ENCODE measurements around the gene RGS8. TPM values are rescaled to one million over a fixed set of nuclear protein-coding genes. Genes with fewer than 3 reads are reported as not detected.

Gene RGS8
- not detected for polyA plus RNA-seq (2013)

GRCh38 chr1:182684116-182684828, at the start of gene RGS8:
Gene RGS8 (minus strand): TSS chr1:182684587. CDS start chr1:182669649, 14,938 bp downstream.
- Histone ChIP-seq H3K4me1 (ENCODE audit: control extremely low read depth in 1 of 4, control insufficient read depth in 4 of 4, insufficient read depth in 4 of 4, low read length in 3 of 4) (no peaks in the 10 kb centered on the region), H3K27me3 (replicated peaks in 2 of 5; ENCODE audit: control insufficient read depth in 4 of 5, insufficient read depth in 5 of 5, low read length in 4 of 5) (peaks cover 11 to 53% (median 37%) of the 10 kb centered on the region in 5 experiments), H3K27ac (ENCODE audit: insufficient read depth in 1 of 2, low read depth in 1 of 2, low read length in 2 of 2, poor library complexity in 1 of 2, severe bottlenecking in 2 of 2) (no peak within 1 kb of the TSS), H3K9me3 (ENCODE audit: control extremely low read depth in 1 of 5, control insufficient read depth in 4 of 5, insufficient read depth in 2 of 5, low read depth in 1 of 5, low read length in 4 of 5) (no peaks in the 10 kb centered on the region), H3K4me3 (ENCODE audit: control insufficient read depth in 1 of 7, extremely low read depth in 1 of 7, insufficient read depth in 4 of 7, low read depth in 2 of 7, low read length in 6 of 7) (no peak within 1 kb of the TSS), H3K36me3 (ENCODE audit: control insufficient read depth in 4 of 4, insufficient read depth in 4 of 4, low read length in 3 of 4) (no peaks in the 10 kb centered on the region)
- 31% methylated on average over 6 of the region's 19 CpGs for WGBS (ENCODE audit: insufficient coverage)
- CTCF ChIA-PET: interaction anchor here (1.1 kb wide), 1 partner anchor 81 kb away, joined by 3 read pairs; no protein-coding TSS in a partner anchor
- DNase-seq: no peak
- POLR2A ChIA-PET: no interaction called here

GRCh38 chr1:182731852-182732575, 47.6 kb upstream of the RGS8 start:
- H3K4me3 ChIP-seq (ENCODE audit: control insufficient read depth in 1 of 7, extremely low read depth in 1 of 7, insufficient read depth in 4 of 7, low read depth in 2 of 7, low read length in 6 of 7): no peak overlapping the region
- POLR2A ChIA-PET: no interaction called here
- no peaks in the 10 kb centered on the region for H3K4me1 ChIP-seq (ENCODE audit: control extremely low read depth in 1 of 4, control insufficient read depth in 4 of 4, insufficient read depth in 4 of 4, low read length in 3 of 4)
- H3K27ac ChIP-seq (ENCODE audit: insufficient read depth in 1 of 2, low read depth in 1 of 2, low read length in 2 of 2, poor library complexity in 1 of 2, severe bottlenecking in 2 of 2): no peak overlapping the region
- DNase-seq: no peak
- no peaks in the 10 kb centered on the region for H3K36me3 ChIP-seq (ENCODE audit: control insufficient read depth in 4 of 4, insufficient read depth in 4 of 4, low read length in 3 of 4)
- CTCF ChIA-PET: no interaction called here
- H3K9me3 ChIP-seq (ENCODE audit: control extremely low read depth in 1 of 5, control insufficient read depth in 4 of 5, insufficient read depth in 2 of 5, low read depth in 1 of 5, low read length in 4 of 5): peaks cover 0 to 2% (median 0%) of the 10 kb centered on the region in 5 experiments
- H3K27me3 ChIP-seq (replicated peaks in 2 of 5; ENCODE audit: control insufficient read depth in 4 of 5, insufficient read depth in 5 of 5, low read length in 4 of 5): peaks cover 0 to 5% (median 0%) of the 10 kb centered on the region in 5 experiments
- 81% methylated on average over 3 of the region's 4 CpGs for WGBS (ENCODE audit: insufficient coverage)

- Histone ChIP-seq H3K27ac (ENCODE audit: insufficient read depth in 1 of 2, low read depth in 1 of 2, low read length in 2 of 2, poor library complexity in 1 of 2, severe bottlenecking in 2 of 2) (no peak overlapping the region), H3K4me3 (ENCODE audit: control insufficient read depth in 1 of 7, extremely low read depth in 1 of 7, insufficient read depth in 4 of 7, low read depth in 2 of 7, low read length in 6 of 7) (no peak overlapping the region), H3K36me3 (ENCODE audit: control insufficient read depth in 4 of 4, insufficient read depth in 4 of 4, low read length in 3 of 4) (no peaks in the 10 kb centered on the region), H3K4me1 (ENCODE audit: control extremely low read depth in 1 of 4, control insufficient read depth in 4 of 4, insufficient read depth in 4 of 4, low read length in 3 of 4) (no peaks in the 10 kb centered on the region), H3K27me3 (replicated peaks in 2 of 5; ENCODE audit: control insufficient read depth in 4 of 5, insufficient read depth in 5 of 5, low read length in 4 of 5) (peaks cover 0 to 4% (median 0%) of the 10 kb centered on the region in 5 experiments), H3K9me3 (ENCODE audit: control extremely low read depth in 1 of 5, control insufficient read depth in 4 of 5, insufficient read depth in 2 of 5, low read depth in 1 of 5, low read length in 4 of 5) (no peaks in the 10 kb centered on the region)
- WGBS (ENCODE audit: insufficient coverage): 100% methylated on average over 1 of the region's 1 CpG
- DNase-seq: no peak
- ChIA-PET POLR2A (interaction anchor here (0.5 kb wide), 1 partner anchor 38 kb away, joined by 5 read pairs; no protein-coding TSS in a partner anchor), CTCF (no interaction called here)
Measured at GRCh38 chr1:182726912-182727311, 42.5 kb upstream of the RGS8 start.

- H3K27me3 ChIP-seq (replicated peaks in 2 of 5; ENCODE audit: control insufficient read depth in 4 of 5, insufficient read depth in 5 of 5, low read length in 4 of 5): peaks cover 0 to 2% (median 0%) of the 10 kb centered on the region in 5 experiments
- no peaks in the 10 kb centered on the region for H3K4me1 ChIP-seq (ENCODE audit: control extremely low read depth in 1 of 4, control insufficient read depth in 4 of 4, insufficient read depth in 4 of 4, low read length in 3 of 4)
- no peak overlapping the region for H3K27ac ChIP-seq (ENCODE audit: insufficient read depth in 1 of 2, low read depth in 1 of 2, low read length in 2 of 2, poor library complexity in 1 of 2, severe bottlenecking in 2 of 2)
- WGBS (ENCODE audit: insufficient coverage): 100% methylated on average over 2 of the region's 8 CpGs
- DNase-seq: no peak
- no peaks in the 10 kb centered on the region for H3K36me3 ChIP-seq (ENCODE audit: control insufficient read depth in 4 of 4, insufficient read depth in 4 of 4, low read length in 3 of 4)
- ChIA-PET CTCF (no interaction called here), POLR2A (no interaction called here)
- no peak overlapping the region for H3K4me3 ChIP-seq (ENCODE audit: control insufficient read depth in 1 of 7, extremely low read depth in 1 of 7, insufficient read depth in 4 of 7, low read depth in 2 of 7, low read length in 6 of 7)
- no peaks in the 10 kb centered on the region for H3K9me3 ChIP-seq (ENCODE audit: control extremely low read depth in 1 of 5, control insufficient read depth in 4 of 5, insufficient read depth in 2 of 5, low read depth in 1 of 5, low read length in 4 of 5)
Measured at GRCh38 chr1:182725259-182726255, 41.2 kb upstream of the RGS8 start.

- no peak for DNase-seq
- WGBS (ENCODE audit: insufficient coverage): no CpG with 5 or more reads among the region's 2 CpGs
- peaks cover 0 to 2% (median 0%) of the 10 kb centered on the region in 5 experiments for H3K27me3 ChIP-seq (replicated peaks in 2 of 5; ENCODE audit: control insufficient read depth in 4 of 5, insufficient read depth in 5 of 5, low read length in 4 of 5)
- H3K4me1 ChIP-seq (ENCODE audit: control extremely low read depth in 1 of 4, control insufficient read depth in 4 of 4, insufficient read depth in 4 of 4, low read length in 3 of 4): no peaks in the 10 kb centered on the region
- H3K4me3 ChIP-seq (ENCODE audit: control insufficient read depth in 1 of 7, extremely low read depth in 1 of 7, insufficient read depth in 4 of 7, low read depth in 2 of 7, low read length in 6 of 7): no peak overlapping the region
- POLR2A ChIA-PET: no interaction called here
- no peaks in the 10 kb centered on the region for H3K36me3 ChIP-seq (ENCODE audit: control insufficient read depth in 4 of 4, insufficient read depth in 4 of 4, low read length in 3 of 4)
- H3K9me3 ChIP-seq (ENCODE audit: control extremely low read depth in 1 of 5, control insufficient read depth in 4 of 5, insufficient read depth in 2 of 5, low read depth in 1 of 5, low read length in 4 of 5): no peaks in the 10 kb centered on the region
- no peak overlapping the region for H3K27ac ChIP-seq (ENCODE audit: insufficient read depth in 1 of 2, low read depth in 1 of 2, low read length in 2 of 2, poor library complexity in 1 of 2, severe bottlenecking in 2 of 2)
- CTCF ChIA-PET: no interaction called here
Measured at GRCh38 chr1:182724215-182724614, 39.8 kb upstream of the RGS8 start.

GRCh38 chr1:182723200-182723599, 38.8 kb upstream of the RGS8 start:
- no peaks in the 10 kb centered on the region for H3K4me1 ChIP-seq (ENCODE audit: control extremely low read depth in 1 of 4, control insufficient read depth in 4 of 4, insufficient read depth in 4 of 4, low read length in 3 of 4)
- no peak overlapping the region for H3K27ac ChIP-seq (ENCODE audit: insufficient read depth in 1 of 2, low read depth in 1 of 2, low read length in 2 of 2, poor library complexity in 1 of 2, severe bottlenecking in 2 of 2)
- CTCF ChIA-PET: no interaction called here
- POLR2A ChIA-PET: no interaction called here
- H3K27me3 ChIP-seq (replicated peaks in 2 of 5; ENCODE audit: control insufficient read depth in 4 of 5, insufficient read depth in 5 of 5, low read length in 4 of 5): peaks cover 0 to 2% (median 0%) of the 10 kb centered on the region in 5 experiments
- no peak for DNase-seq
- WGBS (ENCODE audit: insufficient coverage): 80% methylated on average over 1 of the region's 2 CpGs
- no peaks in the 10 kb centered on the region for H3K36me3 ChIP-seq (ENCODE audit: control insufficient read depth in 4 of 4, insufficient read depth in 4 of 4, low read length in 3 of 4)
- H3K9me3 ChIP-seq (ENCODE audit: control extremely low read depth in 1 of 5, control insufficient read depth in 4 of 5, insufficient read depth in 2 of 5, low read depth in 1 of 5, low read length in 4 of 5): no peaks in the 10 kb centered on the region
- H3K4me3 ChIP-seq (ENCODE audit: control insufficient read depth in 1 of 7, extremely low read depth in 1 of 7, insufficient read depth in 4 of 7, low read depth in 2 of 7, low read length in 6 of 7): no peak overlapping the region

Data from common myeloid progenitor, CD34-positive (primary cell).